Activated naive CD4-positive, alpha-beta T cell treated with anti-CD3 and anti-CD28 coated beads, Interleukin-2, amount 50 U/mL, for 72 hours (primary cell): ENCODE data around the gene SLC12A4. TPM values are rescaled to one million over a fixed set of nuclear protein-coding genes. Genes with fewer than 3 reads are reported as not detected.
"Not testable (repeated sequence)": the region's sequence is repeated elsewhere in the genome, so short reads cannot be mapped to it uniquely, and the experiment has no call there.

ENCODE experiments used
- ATAC-seq, 2 donors: fragments of 150-1000 bp; cut with Tn5 transposase; 2 replicates each; pipeline ENCODE4 v1.10.0; 2021; ENCODE audit warnings: mild to moderate bottlenecking in 2 of 2, moderate library complexity in 2 of 2
- DNase-seq, 2 donors: peaks; one replicate each; pipeline ENCODE4 v3.0.0; 2021 to 2022; ENCODE audit warnings: low spot score in 2 of 2
- H3K27ac Mint-ChIP-seq, 2 donors: one replicate each; pipeline ENCODE4 v1.8.0; 2022; ENCODE audit warnings: mild to moderate bottlenecking in 2 of 2, mixed read lengths in 2 of 2
- H3K36me3 Mint-ChIP-seq, 2 donors: one replicate each; pipeline ENCODE4 v1.8.0; 2022; ENCODE audit warnings: mixed read lengths in 2 of 2
- H3K9me3 Mint-ChIP-seq, 2 donors: one replicate each; pipeline ENCODE4 v1.8.0; 2022; ENCODE audit warnings: mixed read lengths in 2 of 2
- total RNA-seq, 2 donors: library from RNA; stranded (reverse); gene quantifications; one replicate each; pipeline ENCODE4 v1.2.3, GENCODE V29; 2022

Gene SLC12A4
- total RNA-seq, 2 donors from 2014 or later: 37.2 to 64.0 TPM

GRCh38 chr16:67928561-67929364 lies 39.7 kb downstream of the SLC12A4 start:
- H3K9me3 Mint-ChIP-seq: no peaks in the 10 kb centered on the region
- ATAC-seq (peak; percentile 83 to 85), DNase-seq (peak; percentile 78 to 84)
- H3K27ac Mint-ChIP-seq: peak overlapping the region in 1 of 2 donors; percentile 76
- peaks cover 3% of the 10 kb centered on the region in 2 donors for H3K36me3 Mint-ChIP-seq

DNA sequence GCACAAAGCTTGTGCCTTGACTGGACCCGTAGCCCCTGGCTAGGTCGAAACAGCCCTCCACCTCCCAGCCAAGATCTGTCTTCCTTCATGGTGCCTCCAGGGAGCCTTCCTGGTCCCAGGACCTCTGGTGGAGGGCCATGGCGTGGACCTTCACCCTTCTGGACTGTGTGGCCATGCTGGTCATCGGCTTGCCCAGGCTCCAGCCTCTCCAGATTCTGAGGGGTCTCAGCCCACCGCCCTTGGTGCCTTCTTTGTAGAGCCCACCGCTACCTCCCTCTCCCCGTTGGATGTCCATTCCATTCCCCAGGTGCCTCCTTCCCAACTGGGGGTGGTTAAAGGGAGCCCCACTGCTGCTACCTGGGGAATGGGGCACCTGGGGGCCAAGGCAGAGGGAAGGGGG lies 40.3 kb downstream of the SLC12A4 start:
- Mint-ChIP-seq H3K27ac (peak overlapping the region; percentile 68 to 76), H3K9me3 (no peaks in the 10 kb centered on the region), H3K36me3 (no peaks in the 10 kb centered on the region)
- DNase-seq (no peak), ATAC-seq (peak; percentile 5 to 6)

GRCh38 chr16:67927131-67927941 lies 41.1 kb downstream of the SLC12A4 start:
- Mint-ChIP-seq H3K9me3 (no peaks in the 10 kb centered on the region), H3K27ac (peak overlapping the region in 1 of 2 donors; percentile 76), H3K36me3 (no peaks in the 10 kb centered on the region)
- no peak for ATAC-seq
- no peak for DNase-seq

DNA sequence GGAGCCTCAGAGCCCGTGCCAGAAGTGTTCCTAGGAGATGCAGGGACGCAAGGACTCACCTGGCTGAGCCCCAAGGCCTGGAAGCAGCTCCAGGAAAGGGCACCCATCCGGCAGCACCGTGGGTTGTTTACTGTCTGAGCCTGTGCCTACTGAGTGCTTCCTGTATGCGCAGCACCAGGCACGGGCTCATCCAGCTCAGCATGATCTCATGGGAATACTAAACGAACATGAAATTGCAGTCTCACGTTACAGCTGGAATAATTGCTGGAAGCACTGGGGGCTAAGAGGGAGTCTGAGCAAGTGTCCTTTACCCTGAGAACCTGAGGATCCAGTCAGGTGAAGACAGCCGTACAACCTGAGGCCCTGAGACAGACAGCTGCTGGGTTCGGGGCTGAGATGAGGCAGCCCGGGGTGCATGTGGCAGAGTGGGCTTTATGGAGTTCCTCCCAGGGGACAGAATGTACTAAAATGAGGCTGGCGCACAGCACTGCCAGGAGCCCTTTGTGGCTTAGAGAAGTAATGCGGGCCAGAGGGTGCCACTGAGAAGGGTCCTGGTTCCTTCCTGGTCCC lies 42.2 kb downstream of the SLC12A4 start:
- no peak for ATAC-seq

GRCh38 chr16:67924140-67924906 lies 44.1 kb downstream of the SLC12A4 start:
- no peaks in the 10 kb centered on the region for H3K36me3 Mint-ChIP-seq
- no peak for ATAC-seq
- H3K27ac Mint-ChIP-seq: peak overlapping the region; percentile 29 to 91
- no peak for DNase-seq
- H3K9me3 Mint-ChIP-seq: no peaks in the 10 kb centered on the region

More for the DNA sequence above, 42.2 kb downstream of the SLC12A4 start:
- no peak for DNase-seq
- Mint-ChIP-seq H3K9me3 (no peaks in the 10 kb centered on the region), H3K36me3 (no peaks in the 10 kb centered on the region), H3K27ac (peak overlapping the region; percentile 29 to 76)

DNA sequence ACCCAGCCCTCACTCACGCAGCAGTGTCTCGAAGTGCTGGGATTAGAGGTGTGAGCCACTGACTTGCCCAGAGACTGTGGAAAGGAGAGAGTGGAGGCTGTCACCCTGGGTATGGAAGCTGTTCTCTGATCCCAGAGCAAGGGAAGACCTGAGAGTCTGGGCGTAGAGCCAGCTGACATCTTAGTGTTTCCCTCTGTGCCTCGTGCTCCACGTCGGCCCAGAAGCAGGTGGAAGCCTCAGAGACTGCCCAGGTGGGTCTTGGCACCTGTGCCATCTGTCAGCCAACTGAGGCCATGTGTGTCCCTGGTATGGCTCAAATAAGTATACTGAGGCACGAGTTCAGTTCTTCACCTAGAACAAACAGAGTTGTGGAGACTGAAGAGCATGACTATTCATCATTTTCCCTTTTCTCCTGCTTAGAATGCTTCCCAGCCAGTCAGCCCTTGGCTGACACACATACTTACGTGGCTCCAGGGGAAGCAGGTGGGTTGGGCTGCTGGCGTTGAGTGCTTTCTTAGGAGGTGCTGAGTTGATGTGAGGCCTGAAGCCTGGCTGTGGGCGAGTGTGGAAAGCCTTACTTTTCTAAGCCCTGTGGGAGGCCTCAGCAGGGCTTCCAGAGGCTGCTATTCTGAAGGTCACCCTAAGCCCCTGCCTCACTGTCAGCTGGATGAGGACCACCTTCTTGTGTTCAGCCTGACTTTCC lies 44.9 kb downstream of the SLC12A4 start:
- H3K9me3 Mint-ChIP-seq: no peaks in the 10 kb centered on the region
- no peaks in the 10 kb centered on the region for H3K36me3 Mint-ChIP-seq
- DNase-seq (no peak), ATAC-seq (no peak)
- peak overlapping the region; percentile 79 to 91 for H3K27ac Mint-ChIP-seq

GRCh38 chr16:67922740-67923139 lies 45.7 kb downstream of the SLC12A4 start:
- ATAC-seq (no peak), DNase-seq (no peak)
- no peaks in the 10 kb centered on the region for H3K9me3 Mint-ChIP-seq
- no peaks in the 10 kb centered on the region for H3K36me3 Mint-ChIP-seq
- peak overlapping the region; percentile 79 to 91 for H3K27ac Mint-ChIP-seq

- ATAC-seq: no peak
- DNase-seq: no peak
- peak overlapping the region; percentile 91 to 97 for H3K27ac Mint-ChIP-seq
- H3K36me3 Mint-ChIP-seq: no peaks in the 10 kb centered on the region
- no peaks in the 10 kb centered on the region for H3K9me3 Mint-ChIP-seq
Measured at GRCh38 chr16:67922221-67922620, 46.2 kb downstream of the SLC12A4 start.

GRCh38 chr16:67919622-67920221 lies 48.7 kb downstream of the SLC12A4 start:
- Mint-ChIP-seq H3K27ac (peak overlapping the region in 1 of 2 donors; percentile 93), H3K9me3 (no peaks in the 10 kb centered on the region), H3K36me3 (no peaks in the 10 kb centered on the region)
- DNase-seq: no peak
- ATAC-seq: no peak

DNA sequence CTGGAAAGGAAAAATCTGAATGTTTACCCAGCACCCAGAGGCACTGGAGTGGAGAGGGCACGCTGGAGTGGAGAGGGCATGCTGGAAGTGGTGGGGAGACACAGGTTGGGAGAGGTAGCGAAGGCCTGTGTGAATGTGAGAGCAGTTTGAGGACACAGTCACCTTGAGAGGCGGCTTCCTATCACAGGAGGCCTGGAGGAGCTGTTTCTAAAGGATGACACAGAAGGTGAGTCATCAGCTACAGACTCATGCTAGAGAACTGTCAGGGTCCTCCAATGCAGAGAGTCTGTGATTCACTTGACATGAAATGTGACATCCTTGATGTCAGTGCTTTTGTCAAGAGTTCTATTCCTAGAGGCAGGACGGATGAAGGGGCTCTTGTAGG lies 50.6 kb downstream of the SLC12A4 start:
- DNase-seq (peak in 1 of 2 donors; percentile 51), ATAC-seq (peak; percentile 100)
- H3K27ac Mint-ChIP-seq: peak overlapping the region; percentile 93 to 94
- H3K36me3 Mint-ChIP-seq: no peaks in the 10 kb centered on the region
- no peaks in the 10 kb centered on the region for H3K9me3 Mint-ChIP-seq

GRCh38 chr16:67917140-67917851 lies 51.1 kb downstream of the SLC12A4 start:
- no peaks in the 10 kb centered on the region for H3K9me3 Mint-ChIP-seq
- ATAC-seq: peak in 1 of 2 donors; percentile 20
- no peak for DNase-seq
- H3K36me3 Mint-ChIP-seq: no peaks in the 10 kb centered on the region
- H3K27ac Mint-ChIP-seq: peak overlapping the region; percentile 93 to 94

GRCh38 chr16:67915831-67916723 lies 52.4 kb downstream of the SLC12A4 start:
- ATAC-seq: no peak
- Mint-ChIP-seq H3K9me3 (no peaks in the 10 kb centered on the region), H3K27ac (peak overlapping the region in 1 of 2 donors; percentile 34), H3K36me3 (no peaks in the 10 kb centered on the region)
- no peak for DNase-seq

DNA sequence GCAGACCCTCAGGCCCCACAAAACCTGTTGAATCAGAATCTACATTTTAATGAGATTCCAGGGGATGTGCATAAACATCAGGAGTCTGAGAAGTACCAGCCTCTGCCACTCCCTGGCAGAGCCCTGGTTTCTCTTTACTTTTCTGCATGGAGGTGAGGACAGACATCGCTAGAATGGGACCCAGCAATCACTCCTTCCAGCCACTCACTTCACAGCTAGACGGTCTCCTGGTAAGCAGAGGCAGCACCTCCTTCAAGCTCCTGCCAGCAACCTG lies 53.0 kb downstream of the SLC12A4 start:
- H3K27ac Mint-ChIP-seq, ATAC-seq, DNase-seq, H3K36me3 Mint-ChIP-seq, H3K9me3 Mint-ChIP-seq: not testable (repeated sequence)

- ATAC-seq: no peak
- no peak for DNase-seq
- Mint-ChIP-seq H3K36me3 (no peaks in the 10 kb centered on the region), H3K27ac (peak overlapping the region in 1 of 2 donors; percentile 65), H3K9me3 (no peaks in the 10 kb centered on the region)
Measured at GRCh38 chr16:67914758-67915495, 53.5 kb downstream of the SLC12A4 start.
